ENCODE data around the gene CLBA1. TPM values are rescaled to one million over a fixed set of nuclear protein-coding genes. Genes with fewer than 3 reads are reported as not detected.

The CLBA1 gene
- polyA plus RNA-seq, 1 of the 3 experiments (the other 2 are of a cell fraction), result 18.5 TPM

DNA sequence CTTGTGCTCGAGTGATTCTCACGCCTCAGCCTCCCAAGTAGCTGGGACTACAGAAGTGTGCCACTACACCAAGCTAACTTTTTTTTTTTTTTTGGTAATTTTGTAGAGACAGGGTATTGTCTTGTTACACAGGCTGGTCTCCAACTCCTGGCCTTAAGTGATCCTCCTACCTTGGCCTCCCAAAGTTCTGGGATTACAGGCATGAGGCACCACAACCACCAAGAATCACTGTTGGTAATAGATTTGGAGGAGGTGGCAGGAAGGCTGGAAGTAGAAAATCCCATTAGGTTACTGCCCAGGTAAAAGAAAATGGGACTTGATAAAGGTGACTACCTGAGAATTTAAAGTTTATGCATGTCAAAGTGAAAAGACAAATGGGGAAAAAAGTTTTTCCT is 36.7 kb downstream of the CLBA1 start:
- peaks cover 18 to 46% of the 10 kb centered on the region in 2 experiments; a peak in 2 of 4 replicates for H3K4me1 ChIP-seq (ENCODE audit: control insufficient read depth in 1 of 2, insufficient read depth in 2 of 2, low read depth in 1 of 2, low read length in 1 of 2)
- H3K79me2 ChIP-seq (ENCODE audit: insufficient read depth), result peaks cover 52% of the 10 kb centered on the region
- POLR2A ChIA-PET, result interaction anchor here (0.6 kb wide), 1 partner anchor 37 kb away, joined by 3 read pairs; the partner anchor contains the start of gene CLBA1
- H3K36me3 ChIP-seq (replicated peaks in 1 of 2; ENCODE audit: control insufficient read depth in 1 of 2, insufficient read depth in 2 of 2, low read length in 1 of 2), result peaks cover 0 to 3% of the 10 kb centered on the region in 2 experiments
- H3F3A ChIP-seq (replicated peaks; ENCODE audit: insufficient read depth), result peaks cover 48% of the 10 kb centered on the region
- TF ChIP-seq, protein P1, sequence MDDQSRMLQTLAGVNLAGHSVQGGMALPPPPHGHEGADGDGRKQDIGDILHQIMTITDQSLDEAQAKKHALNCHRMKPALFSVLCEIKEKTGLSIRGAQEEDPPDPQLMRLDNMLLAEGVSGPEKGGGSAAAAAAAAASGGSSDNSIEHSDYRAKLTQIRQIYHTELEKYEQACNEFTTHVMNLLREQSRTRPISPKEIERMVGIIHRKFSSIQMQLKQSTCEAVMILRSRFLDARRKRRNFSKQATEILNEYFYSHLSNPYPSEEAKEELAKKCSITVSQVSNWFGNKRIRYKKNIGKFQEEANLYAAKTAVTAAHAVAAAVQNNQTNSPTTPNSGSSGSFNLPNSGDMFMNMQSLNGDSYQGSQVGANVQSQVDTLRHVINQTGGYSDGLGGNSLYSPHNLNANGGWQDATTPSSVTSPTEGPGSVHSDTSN (IDR thresholded peaks at IDR 0.05), result no peak
- TF ChIP-seq MEF2A (IDR thresholded peaks at IDR 0.05; ENCODE audit: borderline replicate concordance, low read depth) (no peak), NFIC (IDR thresholded peaks at IDR 0.05; ENCODE audit: borderline replicate concordance) (no peak), NRF1 (IDR thresholded peaks at IDR 0.05; ENCODE audit: low read depth, low read length) (no peak), RAD21 (IDR thresholded peaks at IDR 0.05; ENCODE audit: low read length) (no peak), MXI1 (IDR thresholded peaks at IDR 0.05; ENCODE audit: low read depth, low read length) (no peak), FOSL2 (IDR thresholded peaks at IDR 0.05; ENCODE audit: borderline replicate concordance, low read depth) (no peak; the same call in 1 of the 2 replicates)
- TF ChIP-seq, protein P2, sequence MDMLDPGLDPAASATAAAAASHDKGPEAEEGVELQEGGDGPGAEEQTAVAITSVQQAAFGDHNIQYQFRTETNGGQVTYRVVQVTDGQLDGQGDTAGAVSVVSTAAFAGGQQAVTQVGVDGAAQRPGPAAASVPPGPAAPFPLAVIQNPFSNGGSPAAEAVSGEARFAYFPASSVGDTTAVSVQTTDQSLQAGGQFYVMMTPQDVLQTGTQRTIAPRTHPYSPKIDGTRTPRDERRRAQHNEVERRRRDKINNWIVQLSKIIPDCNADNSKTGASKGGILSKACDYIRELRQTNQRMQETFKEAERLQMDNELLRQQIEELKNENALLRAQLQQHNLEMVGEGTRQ (IDR thresholded peaks at IDR 0.05; ENCODE audit: borderline replicate concordance, low read depth, low read length), result no peak
- TF ChIP-seq, protein P3, sequence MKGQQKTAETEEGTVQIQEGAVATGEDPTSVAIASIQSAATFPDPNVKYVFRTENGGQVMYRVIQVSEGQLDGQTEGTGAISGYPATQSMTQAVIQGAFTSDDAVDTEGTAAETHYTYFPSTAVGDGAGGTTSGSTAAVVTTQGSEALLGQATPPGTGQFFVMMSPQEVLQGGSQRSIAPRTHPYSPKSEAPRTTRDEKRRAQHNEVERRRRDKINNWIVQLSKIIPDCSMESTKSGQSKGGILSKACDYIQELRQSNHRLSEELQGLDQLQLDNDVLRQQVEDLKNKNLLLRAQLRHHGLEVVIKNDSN (IDR thresholded peaks at IDR 0.05; ENCODE audit: borderline replicate concordance, low read depth), result no peak
- TF ChIP-seq, protein P4, sequence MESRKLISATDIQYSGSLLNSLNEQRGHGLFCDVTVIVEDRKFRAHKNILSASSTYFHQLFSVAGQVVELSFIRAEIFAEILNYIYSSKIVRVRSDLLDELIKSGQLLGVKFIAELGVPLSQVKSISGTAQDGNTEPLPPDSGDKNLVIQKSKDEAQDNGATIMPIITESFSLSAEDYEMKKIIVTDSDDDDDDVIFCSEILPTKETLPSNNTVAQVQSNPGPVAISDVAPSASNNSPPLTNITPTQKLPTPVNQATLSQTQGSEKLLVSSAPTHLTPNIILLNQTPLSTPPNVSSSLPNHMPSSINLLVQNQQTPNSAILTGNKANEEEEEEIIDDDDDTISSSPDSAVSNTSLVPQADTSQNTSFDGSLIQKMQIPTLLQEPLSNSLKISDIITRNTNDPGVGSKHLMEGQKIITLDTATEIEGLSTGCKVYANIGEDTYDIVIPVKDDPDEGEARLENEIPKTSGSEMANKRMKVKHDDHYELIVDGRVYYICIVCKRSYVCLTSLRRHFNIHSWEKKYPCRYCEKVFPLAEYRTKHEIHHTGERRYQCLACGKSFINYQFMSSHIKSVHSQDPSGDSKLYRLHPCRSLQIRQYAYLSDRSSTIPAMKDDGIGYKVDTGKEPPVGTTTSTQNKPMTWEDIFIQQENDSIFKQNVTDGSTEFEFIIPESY (IDR thresholded peaks at IDR 0.05; ENCODE audit: borderline replicate concordance, low read depth), result no peak
- WGBS (ENCODE audit: low lambda C conversion rate), result 95% methylated on average over 2 of the region's 2 CpGs
- H3K4me2 ChIP-seq, result peak overlapping the region; percentile 98
- no peaks in the 10 kb centered on the region for H3K27me3 ChIP-seq (ENCODE audit: insufficient read depth)
- peak overlapping the region in 1 of 2 experiments; percentile 99; a peak in 2 of 4 replicates for H3K27ac ChIP-seq (ENCODE audit: low read depth in 2 of 2, low read length in 1 of 2)
- H3K4me3 ChIP-seq (ENCODE audit: low read depth in 2 of 2, low read length in 1 of 2), result peak overlapping the region; percentile 52 to 71
- no peaks in the 10 kb centered on the region for H3K9me3 ChIP-seq
- no peak for DNase-seq
- H4K20me1 ChIP-seq (ENCODE audit: insufficient read depth), result peaks cover 22% of the 10 kb centered on the region
- CTCF ChIA-PET, result interaction anchor here (1.0 to 1.8 kb wide), 5 partner anchors 23 to 49 kb away, joined by 3 to 12 read pairs (median 5); no protein-coding TSS in a partner anchor
- H3K9me2 ChIP-seq, result no peaks in the 10 kb centered on the region
- H2AFZ ChIP-seq (ENCODE audit: low read depth), result no peak overlapping the region
- peak overlapping the region; percentile 80 for H3K9ac ChIP-seq

DNA sequence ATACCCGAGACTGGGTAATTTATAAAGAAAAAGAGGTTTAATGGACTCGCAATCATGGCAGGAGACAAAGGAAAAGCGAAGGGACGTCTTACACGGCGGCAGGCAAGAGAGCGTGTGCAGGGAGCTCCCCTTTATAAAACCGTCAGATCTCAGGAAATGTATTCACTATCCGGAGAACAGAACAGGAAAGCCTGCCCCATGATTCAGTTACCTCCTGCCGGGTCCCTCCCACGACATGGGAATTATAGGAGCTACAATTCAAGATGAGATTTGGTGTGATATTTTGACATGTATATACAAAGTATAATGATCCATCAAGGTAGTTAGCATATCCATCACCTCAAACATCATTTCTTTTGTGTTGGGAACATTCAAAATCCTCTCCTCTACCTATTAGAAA is 37.6 kb downstream of the CLBA1 start:
- H3K79me2 ChIP-seq (ENCODE audit: insufficient read depth), result peaks cover 43% of the 10 kb centered on the region
- ChIA-PET CTCF (interaction anchor here (1.0 to 1.6 kb wide), 3 partner anchors 23 to 48 kb away, joined by 3 to 12 read pairs (median 5); no protein-coding TSS in a partner anchor), POLR2A (no interaction called here)
- H3K4me2 ChIP-seq, result peak overlapping the region; percentile 98
- peaks cover 14% of the 10 kb centered on the region for H4K20me1 ChIP-seq (ENCODE audit: insufficient read depth)
- WGBS (ENCODE audit: low lambda C conversion rate), result 26% methylated on average over 11 of the region's 11 CpGs
- H3K4me1 ChIP-seq (ENCODE audit: control insufficient read depth in 1 of 2, insufficient read depth in 2 of 2, low read depth in 1 of 2, low read length in 1 of 2), result peaks cover 18 to 42% of the 10 kb centered on the region in 2 experiments; a peak in 2 of 4 replicates
- peaks cover 0 to 3% of the 10 kb centered on the region in 2 experiments for H3K36me3 ChIP-seq (replicated peaks in 1 of 2; ENCODE audit: control insufficient read depth in 1 of 2, insufficient read depth in 2 of 2, low read length in 1 of 2)
- no peak overlapping the region for H2AFZ ChIP-seq (ENCODE audit: low read depth)
- H3K9me2 ChIP-seq, result no peaks in the 10 kb centered on the region
- H3K9me3 ChIP-seq, result no peaks in the 10 kb centered on the region
- peak overlapping the region; percentile 80 for H3K9ac ChIP-seq
- H3F3A ChIP-seq (replicated peaks; ENCODE audit: insufficient read depth), result peaks cover 56% of the 10 kb centered on the region
- peak overlapping the region in 1 of 2 experiments; percentile 52; a peak in 2 of 4 replicates for H3K4me3 ChIP-seq (ENCODE audit: low read depth in 2 of 2, low read length in 1 of 2)
- no peak for DNase-seq
- peak overlapping the region; percentile 20 to 99; a peak in 3 of 4 replicates for H3K27ac ChIP-seq (ENCODE audit: low read depth in 2 of 2, low read length in 1 of 2)
- no peaks in the 10 kb centered on the region for H3K27me3 ChIP-seq (ENCODE audit: insufficient read depth)
- TF ChIP-seq RXRA (IDR thresholded peaks at IDR 0.05; ENCODE audit: borderline replicate concordance, low read depth) (no peak), NRF1 (IDR thresholded peaks at IDR 0.05; ENCODE audit: low read depth, low read length) (no peak), EP300 (IDR thresholded peaks at IDR 0.05; ENCODE audit: borderline replicate concordance in 1 of 2, low read depth in 1 of 2, low read length in 1 of 2) (no peak), GABPA (IDR thresholded peaks at IDR 0.05; ENCODE audit: low read depth) (no peak), EZH2phosphoT487 (IDR thresholded peaks at IDR 0.05; ENCODE audit: borderline replicate concordance, low read depth) (no peak), YY1 (IDR thresholded peaks at IDR 0.05; ENCODE audit: low read depth) (no peak), FOXM1 (IDR thresholded peaks at IDR 0.05; ENCODE audit: low read depth) (no peak), CHD2 (IDR thresholded peaks at IDR 0.05; ENCODE audit: low read length, partially characterized antibody) (no peak), TAF1 (IDR thresholded peaks at IDR 0.05; ENCODE audit: borderline replicate concordance, low read depth, low read length) (no peak), NFIC (IDR thresholded peaks at IDR 0.05; ENCODE audit: borderline replicate concordance) (no peak), JUND (IDR thresholded peaks at IDR 0.05) (no peak)
- TF ChIP-seq, protein P5, sequence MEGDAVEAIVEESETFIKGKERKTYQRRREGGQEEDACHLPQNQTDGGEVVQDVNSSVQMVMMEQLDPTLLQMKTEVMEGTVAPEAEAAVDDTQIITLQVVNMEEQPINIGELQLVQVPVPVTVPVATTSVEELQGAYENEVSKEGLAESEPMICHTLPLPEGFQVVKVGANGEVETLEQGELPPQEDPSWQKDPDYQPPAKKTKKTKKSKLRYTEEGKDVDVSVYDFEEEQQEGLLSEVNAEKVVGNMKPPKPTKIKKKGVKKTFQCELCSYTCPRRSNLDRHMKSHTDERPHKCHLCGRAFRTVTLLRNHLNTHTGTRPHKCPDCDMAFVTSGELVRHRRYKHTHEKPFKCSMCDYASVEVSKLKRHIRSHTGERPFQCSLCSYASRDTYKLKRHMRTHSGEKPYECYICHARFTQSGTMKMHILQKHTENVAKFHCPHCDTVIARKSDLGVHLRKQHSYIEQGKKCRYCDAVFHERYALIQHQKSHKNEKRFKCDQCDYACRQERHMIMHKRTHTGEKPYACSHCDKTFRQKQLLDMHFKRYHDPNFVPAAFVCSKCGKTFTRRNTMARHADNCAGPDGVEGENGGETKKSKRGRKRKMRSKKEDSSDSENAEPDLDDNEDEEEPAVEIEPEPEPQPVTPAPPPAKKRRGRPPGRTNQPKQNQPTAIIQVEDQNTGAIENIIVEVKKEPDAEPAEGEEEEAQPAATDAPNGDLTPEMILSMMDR (IDR thresholded peaks at IDR 0.05), result no peak
- TF ChIP-seq, protein P6, sequence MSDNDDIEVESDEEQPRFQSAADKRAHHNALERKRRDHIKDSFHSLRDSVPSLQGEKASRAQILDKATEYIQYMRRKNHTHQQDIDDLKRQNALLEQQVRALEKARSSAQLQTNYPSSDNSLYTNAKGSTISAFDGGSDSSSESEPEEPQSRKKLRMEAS (IDR thresholded peaks at IDR 0.05; ENCODE audit: low read depth), result no peak
